NCI-H524 (cell line): Measurements from ENCODE around the gene PRKN.

Source experiments
- DNase-seq, 2 experiments: peaks; one replicate each; lab custom pipeline; 2025; lab: John Stamatoyannopoulos, UW

PRKN gene

DNA sequence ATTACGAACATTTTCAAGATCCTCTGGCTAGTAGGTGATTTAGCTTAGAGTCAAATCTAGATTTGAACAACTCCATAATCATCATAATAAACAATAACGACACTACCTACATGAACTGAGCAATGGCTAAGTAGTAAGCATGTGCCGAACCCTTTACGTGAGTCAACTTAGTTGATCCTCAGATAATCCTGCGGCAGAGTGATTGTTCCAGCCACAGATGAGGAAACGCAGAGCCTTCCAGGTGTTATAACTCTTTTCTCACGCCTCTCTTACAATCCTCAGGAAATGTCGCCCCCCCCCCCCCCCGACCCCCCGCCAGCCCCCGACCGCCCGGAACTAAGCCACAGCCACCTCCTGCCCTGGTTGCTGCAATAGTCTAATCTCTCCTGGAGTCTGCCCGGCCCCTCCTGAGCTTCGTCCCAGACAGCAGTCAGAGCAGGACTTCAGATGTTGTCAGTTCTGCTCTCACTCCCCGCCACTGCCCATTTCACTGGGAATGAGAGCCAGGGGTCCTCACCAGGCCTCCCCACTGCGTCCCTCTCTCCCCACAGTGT lies 1312.2 kb downstream of the PRKN start:
- DNase-seq, result no peak

- no peak for DNase-seq
These were observed 1312.9 kb downstream of the PRKN start for GRCh38 chr6:161414707-161415106.

DNA sequence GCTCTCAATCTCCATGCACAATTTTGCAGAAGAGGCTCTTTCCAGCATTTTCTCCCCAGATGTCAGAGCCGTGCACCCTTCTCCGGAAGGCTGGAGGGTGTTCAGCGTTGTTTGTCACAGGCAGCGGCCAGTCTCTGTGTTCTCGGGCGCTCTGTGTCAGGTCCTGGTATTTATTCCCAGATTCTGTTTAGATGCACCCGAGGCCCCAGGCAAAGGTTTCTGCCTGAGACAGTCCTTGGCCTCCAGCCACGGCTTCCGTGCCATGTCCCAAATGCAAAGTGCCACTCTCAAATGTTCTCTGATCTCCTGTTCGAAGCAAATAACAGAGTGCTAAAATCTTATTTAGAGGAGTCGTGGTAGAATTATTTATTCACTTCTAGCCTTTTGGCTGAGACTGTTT lies 1313.4 kb downstream of the PRKN start:
- DNase-seq, result no peak

DNA sequence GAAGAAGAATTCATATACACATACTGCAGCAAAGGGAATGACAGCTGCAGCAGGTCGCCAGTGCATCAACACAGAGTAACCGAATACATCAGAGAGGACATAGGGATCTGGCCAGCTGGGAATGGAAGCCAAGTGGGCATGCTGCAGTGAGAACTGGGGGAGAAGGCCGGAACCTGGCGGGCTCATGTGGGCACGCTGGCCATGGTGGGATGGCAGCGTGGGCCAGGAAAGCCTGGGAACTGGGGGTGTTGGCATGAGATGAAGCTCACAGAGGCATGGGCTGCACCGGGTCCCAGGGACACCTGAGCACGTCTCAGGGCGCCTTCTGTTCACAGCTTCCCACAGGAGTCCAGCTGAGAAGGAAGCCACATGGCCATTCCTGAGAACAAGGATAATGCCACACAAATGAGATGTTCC lies 1314.2 kb downstream of the PRKN start:
- DNase-seq, result no peak

GRCh38 chr6:161412795-161413194 lies 1314.8 kb downstream of the PRKN start:
- DNase-seq, result no peak

DNA sequence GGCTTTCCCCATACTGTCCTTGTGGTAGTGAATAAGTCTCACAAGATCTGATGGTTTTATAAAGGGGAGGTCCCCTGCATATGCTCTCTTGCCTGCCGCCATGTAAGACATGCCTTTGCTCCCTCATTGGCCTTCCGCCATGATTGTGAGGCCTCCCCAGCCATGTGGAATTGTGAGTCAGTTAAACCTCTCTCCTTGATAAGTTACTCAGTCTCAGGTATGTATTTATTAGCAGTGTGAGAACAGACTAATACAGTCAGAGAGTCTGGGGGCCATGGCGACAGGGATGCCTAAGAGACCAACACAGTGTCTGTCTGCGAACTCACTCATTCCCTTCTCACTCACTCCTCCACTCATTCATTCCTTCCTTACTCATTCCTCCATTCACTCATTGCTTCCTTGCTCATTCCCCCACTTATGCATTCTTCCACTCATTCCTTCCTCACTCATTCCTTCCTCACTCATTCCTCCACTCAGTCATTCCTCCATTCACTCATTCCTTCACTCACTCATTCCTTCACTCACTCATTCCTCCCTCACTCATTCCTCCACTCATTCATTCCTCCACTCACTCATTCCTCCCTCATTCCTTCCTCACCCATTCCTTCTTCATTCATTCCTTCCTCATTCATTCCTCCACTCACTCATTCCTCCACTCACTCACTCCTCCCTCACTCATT lies 1316.2 kb downstream of the PRKN start:
- DNase-seq, result no peak

DNA sequence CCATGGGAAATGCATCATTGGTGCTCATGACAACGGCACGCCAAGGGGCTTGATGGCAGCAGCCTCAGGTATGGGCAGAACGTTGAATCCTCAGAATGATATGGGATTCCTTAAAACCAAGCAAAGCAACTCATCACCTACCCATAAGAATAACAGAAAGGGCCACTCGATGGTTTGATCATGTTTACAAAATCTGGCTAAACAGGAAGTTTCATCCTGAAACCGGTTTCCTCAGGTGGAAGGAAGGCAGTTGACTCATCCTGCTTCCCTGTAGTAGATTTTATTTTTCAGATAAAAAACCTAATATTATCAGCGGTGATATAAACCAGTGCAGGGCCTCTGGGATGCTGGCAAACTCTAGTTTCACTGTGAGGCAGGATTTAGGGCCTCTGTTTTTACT lies 1316.8 kb downstream of the PRKN start:
- no peak for DNase-seq

- no peak for DNase-seq
These were observed 1317.5 kb downstream of the PRKN start for GRCh38 chr6:161410076-161410475.

- no peak for DNase-seq
These were observed 1318.2 kb downstream of the PRKN start for GRCh38 chr6:161409353-161409752.

DNA sequence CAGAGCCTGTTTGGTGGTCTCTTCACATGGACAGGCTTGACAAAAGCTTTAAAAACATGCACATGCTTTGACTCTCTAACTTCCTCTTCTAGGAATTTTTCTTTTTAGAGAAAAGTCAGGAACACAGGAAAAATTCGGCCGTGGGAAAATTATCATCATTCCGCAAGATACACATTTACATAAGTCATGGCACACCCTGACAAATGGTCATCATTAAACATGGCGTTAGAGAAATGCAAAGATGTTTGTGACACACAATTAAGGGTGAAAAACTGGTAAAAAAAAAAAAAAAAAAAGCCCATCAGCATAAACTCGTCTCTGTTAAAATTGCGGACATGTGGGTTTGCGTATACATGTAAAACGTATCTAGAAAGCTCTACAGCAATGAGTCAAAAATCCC lies 1319.5 kb downstream of the PRKN start:
- DNase-seq, result no peak

DNA sequence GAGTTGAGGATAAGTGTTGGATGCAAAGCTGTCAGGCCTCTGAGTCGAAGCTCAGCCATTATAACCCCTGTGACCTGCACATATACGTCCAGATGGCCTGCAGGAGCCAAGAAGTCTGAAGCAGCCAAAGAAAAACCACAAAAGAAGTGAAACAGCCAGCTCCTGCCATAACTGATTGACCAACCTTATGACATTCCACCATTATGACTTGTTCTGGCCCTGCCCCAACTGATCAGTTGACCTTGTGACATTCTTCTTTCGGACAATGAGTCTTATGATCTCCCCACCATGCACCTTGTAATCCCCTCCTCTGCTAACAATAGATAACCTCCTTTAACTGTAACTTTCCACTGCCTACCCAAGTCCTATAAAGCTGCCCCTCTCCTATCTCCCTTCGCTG lies 1320.0 kb downstream of the PRKN start:
- peak in 1 of 2 experiments; percentile 19 for DNase-seq

- no peak for DNase-seq
These were observed 1320.5 kb downstream of the PRKN start for GRCh38 chr6:161407115-161407514.

- DNase-seq, result no peak
These were observed 1320.9 kb downstream of the PRKN start for GRCh38 chr6:161406646-161407045.

DNA sequence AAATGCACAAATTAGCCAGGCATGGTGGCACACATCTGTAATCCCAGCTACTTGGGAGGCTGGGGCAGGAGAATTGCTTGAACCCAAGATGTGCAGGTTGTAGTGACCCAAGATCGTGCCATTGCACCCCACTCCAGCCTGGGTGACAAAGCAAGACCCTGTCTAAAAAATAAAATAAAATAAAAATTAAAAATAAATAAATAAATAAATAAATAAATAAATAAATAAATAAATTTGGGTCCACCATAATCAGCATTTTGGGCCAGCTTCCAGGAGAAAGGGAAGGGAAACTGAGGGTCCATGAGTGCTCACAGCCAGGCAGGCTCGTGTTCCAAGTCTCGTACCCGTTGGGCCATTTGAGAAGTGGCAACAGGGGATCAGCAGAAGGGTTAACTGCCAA lies 1322.1 kb downstream of the PRKN start:
- no peak for DNase-seq

- DNase-seq, result no peak
These were observed 1323.8 kb downstream of the PRKN start for GRCh38 chr6:161403717-161404116.

DNA sequence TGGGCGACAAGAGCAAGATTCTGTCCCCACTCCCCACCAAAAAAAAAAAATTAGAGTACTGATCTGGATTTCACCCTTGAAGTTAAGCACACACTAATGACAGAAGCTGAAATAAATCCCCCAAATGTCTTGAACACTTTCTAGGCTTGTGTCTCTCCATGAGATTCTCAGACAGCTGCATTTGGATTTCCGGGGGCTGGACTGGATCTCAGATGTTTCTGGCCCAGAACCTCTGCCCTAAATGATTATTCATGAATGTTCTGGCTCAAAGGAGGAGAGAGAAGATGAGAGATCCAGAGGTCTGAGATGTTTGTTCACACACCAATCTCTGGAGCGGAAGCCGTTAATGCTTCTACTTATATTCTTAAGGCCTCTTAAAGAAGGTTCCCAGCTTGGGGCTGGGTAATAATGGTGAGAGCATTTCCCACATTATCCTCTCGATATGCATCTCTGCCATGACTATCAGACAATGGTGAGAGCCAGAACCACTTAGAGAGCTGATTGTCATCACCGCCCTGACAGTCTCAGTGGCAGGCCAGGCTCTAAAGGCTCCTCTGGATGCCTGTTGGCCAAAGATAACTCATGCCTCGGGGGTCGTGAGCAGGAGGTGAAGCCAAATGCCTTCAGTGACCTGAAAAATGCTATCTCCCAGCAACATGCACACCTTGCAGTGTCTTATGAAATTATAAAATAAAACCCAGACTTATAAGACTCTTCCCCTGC lies 1325.8 kb downstream of the PRKN start:
- no peak for DNase-seq

- no peak for DNase-seq
These were observed 1326.9 kb downstream of the PRKN start for GRCh38 chr6:161400671-161401070.

- peak; percentile 94 to 98 for DNase-seq
These were observed 1331.0 kb downstream of the PRKN start for GRCh38 chr6:161396539-161396938.

DNA sequence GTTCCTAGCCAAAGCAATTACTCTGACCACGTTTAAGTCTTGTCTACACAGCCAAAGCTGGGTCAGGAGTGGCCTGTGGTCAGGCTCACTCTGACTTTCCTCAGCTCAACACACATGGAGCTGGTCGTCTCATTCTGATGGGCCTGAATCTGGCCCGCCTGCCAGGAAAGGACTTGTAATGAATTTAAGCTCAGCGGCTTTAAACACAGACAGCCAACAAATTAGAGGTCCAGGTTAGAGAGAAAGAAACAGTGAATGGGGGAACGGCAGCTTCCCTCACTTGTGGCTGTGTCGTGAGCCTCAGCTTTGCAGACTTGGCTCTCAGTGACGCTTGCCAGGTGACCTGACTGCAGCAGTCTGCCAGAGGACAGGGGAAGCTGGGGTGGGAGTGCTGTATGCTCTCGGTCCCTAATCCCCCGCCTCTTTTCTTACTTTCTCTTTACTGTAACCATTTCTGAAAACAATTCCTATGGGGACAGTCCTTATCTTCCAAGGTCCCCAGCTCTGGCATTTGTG lies 1331.8 kb downstream of the PRKN start:
- DNase-seq, result no peak

DNA sequence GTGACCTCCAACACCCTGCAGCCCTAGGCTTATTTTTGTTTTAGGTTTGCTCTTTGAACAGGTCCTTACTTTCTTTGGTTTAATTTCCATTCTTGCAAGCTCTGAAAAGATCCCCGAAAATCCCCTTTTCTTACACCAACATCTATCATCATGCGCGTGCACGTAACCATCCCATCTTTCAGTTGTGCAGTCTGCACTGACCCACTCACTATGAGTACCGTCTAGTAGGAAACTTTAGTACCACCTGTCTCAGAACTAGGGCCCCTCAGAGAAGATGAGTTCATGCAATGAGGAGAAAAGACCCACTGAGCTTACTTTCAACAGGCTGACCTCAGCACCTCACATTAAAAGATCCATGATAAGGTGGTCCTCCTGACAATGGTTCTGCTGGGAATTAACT lies 1333.1 kb downstream of the PRKN start:
- no peak for DNase-seq

DNA sequence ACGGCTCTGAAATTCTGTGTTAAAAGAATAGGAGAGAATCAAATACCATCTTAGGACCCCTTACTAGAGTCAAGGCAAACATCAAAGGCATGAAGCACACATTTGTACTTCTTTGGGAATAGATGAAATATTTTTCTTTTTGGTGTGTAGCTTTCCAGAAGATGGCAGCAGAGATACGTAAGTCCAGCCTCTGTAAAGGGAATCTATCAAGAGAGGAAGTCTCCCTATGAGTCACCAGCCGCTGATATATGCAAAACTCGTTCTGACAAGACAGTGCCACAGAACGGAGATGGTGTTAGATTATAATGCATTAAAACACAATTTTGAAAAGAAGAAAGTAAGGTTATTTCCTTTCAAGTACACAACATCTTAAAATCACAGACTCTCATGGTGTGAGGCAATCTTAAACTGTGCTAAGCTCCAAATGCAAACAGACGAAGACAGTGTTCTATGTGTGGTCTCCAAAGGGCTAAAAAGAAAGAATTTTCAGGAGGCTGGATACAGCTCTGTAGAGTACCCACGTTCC lies 1333.7 kb downstream of the PRKN start:
- peak; percentile 62 to 83 for DNase-seq

DNA sequence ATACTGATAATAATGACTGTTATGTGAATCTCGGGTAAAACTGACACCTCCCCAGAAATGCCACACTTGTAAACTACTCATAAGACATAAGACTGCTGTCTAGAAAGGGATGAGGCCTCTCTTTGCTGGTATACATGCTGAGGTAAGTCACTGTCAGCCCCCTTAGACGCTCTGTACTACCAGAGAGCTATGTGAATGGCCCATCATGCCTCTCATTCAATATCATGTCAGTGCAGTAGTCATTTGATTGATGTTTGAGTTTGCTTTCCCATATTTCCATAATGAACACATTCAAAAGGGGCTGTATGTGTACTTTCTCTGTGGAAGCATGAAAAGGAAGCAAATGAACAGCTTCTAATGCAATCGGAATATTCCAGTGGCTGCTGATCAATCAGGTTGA lies 1334.3 kb downstream of the PRKN start:
- DNase-seq, result no peak

- DNase-seq, result no peak
These were observed 1337.8 kb downstream of the PRKN start for GRCh38 chr6:161389756-161390155.
